ENCODE data around the gene TMPRSS12. TPM values are rescaled to one million over a fixed set of nuclear protein-coding genes. Genes with fewer than 3 reads are reported as not detected.

The TMPRSS12 gene
- total RNA-seq, 1 experiment from 2014 or later: not detected

DNA sequence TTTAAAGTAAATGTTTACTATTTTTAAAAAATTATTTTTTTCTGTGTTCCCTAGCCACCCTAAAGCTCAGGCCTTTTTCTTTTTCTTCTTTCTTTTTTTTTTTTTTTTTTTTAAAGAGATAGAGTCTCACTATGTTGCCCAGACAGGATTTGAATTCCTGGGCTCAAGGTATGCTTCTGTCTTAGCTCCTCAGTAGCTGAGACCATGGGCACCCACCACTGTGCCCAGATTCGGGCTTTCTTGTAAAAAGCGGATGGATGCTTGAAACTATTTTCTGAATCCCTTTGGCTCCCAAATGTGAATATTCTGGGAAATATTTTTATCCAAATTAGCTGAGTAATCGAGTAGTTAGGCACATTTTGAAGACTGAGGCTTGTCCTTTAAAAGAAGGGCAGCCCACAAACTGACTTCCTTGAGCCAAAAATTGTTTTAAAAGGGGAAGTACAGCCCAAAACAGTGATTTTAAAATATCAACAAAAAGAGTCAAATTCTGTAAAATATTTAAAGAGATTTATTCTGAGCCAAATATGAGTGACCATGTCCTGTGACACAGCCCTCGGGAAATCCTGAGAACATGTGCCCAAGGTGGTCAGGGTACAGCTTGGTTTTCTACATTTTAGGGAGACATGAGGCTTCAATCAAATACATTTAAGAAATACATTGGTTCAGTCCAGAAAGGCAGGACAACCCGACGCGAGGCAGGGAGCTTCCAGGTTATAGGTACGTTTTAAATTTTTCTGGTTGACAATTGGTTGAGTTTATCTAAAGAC is 80.8 kb downstream of the TMPRSS12 start:
- peak; percentile 21 for DNase-seq (ENCODE audit: unreplicated experiment)
- Mint-ChIP-seq H3K27me3 (ENCODE audit: insufficient read depth, unreplicated experiment) (no peaks in the 10 kb centered on the region), H3K27ac (ENCODE audit: low read depth, unreplicated experiment) (peak overlapping the region; percentile 93), H3K4me1 (ENCODE audit: insufficient read depth, unreplicated experiment) (peaks cover 29% of the 10 kb centered on the region), H3K36me3 (ENCODE audit: insufficient read depth, unreplicated experiment) (peaks cover 6% of the 10 kb centered on the region), H3K9me3 (ENCODE audit: unreplicated experiment) (no peaks in the 10 kb centered on the region), H3K4me3 (ENCODE audit: unreplicated experiment) (peak overlapping the region; percentile 96)
- TF ChIP-seq, protein P1, sequence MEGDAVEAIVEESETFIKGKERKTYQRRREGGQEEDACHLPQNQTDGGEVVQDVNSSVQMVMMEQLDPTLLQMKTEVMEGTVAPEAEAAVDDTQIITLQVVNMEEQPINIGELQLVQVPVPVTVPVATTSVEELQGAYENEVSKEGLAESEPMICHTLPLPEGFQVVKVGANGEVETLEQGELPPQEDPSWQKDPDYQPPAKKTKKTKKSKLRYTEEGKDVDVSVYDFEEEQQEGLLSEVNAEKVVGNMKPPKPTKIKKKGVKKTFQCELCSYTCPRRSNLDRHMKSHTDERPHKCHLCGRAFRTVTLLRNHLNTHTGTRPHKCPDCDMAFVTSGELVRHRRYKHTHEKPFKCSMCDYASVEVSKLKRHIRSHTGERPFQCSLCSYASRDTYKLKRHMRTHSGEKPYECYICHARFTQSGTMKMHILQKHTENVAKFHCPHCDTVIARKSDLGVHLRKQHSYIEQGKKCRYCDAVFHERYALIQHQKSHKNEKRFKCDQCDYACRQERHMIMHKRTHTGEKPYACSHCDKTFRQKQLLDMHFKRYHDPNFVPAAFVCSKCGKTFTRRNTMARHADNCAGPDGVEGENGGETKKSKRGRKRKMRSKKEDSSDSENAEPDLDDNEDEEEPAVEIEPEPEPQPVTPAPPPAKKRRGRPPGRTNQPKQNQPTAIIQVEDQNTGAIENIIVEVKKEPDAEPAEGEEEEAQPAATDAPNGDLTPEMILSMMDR (IDR thresholded peaks at IDR 0.05; ENCODE audit: unreplicated experiment): no peak
- ChIA-PET CTCF (interaction anchor here (0.5 to 1.1 kb wide), 3 partner anchors 16 to 66 kb away, joined by 4 to 5 read pairs (median 4); no protein-coding TSS in a partner anchor), POLR2A (interaction anchor here (0.6 to 7.4 kb wide), 16 partner anchors 9 to 159 kb away, joined by 3 to 116 read pairs (median 7); partner anchors contain the start of genes ATF1 and SLC11A2)
- intact Hi-C loops (cut with micrococcal nuclease): loop anchor here (5.0 to 10.0 kb wide), 2 partner anchors 99 to 159 kb away; partner anchors contain the start of gene ATF1
- no TSS peak for BruUV-seq (replicated peaks)

DNA sequence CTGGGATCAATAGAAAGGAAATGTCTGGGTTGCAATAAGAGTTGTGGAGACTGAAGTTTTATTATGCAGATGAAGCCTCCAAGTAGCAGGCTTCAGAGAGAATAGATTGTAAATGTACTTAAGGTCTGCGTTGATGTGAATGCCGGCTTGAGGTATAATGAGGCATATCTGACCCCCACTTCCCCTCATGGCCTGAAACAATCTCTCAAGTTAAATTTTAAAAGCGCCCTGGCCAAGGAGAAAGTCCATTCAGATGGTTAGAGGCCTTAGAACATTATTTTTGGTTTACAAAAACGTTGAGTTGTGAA is 81.4 kb downstream of the TMPRSS12 start:
- no peak for DNase-seq (ENCODE audit: unreplicated experiment)
- intact Hi-C loops (cut with micrococcal nuclease): loop anchor here (5.0 to 10.0 kb wide), 2 partner anchors 98 to 159 kb away; partner anchors contain the start of gene ATF1
- H3K27me3 Mint-ChIP-seq (ENCODE audit: insufficient read depth, unreplicated experiment): no peaks in the 10 kb centered on the region
- ChIA-PET POLR2A (interaction anchor here (0.6 to 7.4 kb wide), 18 partner anchors 8 to 272 kb away, joined by 3 to 116 read pairs (median 7); partner anchors contain the start of genes ATF1 and SLC11A2), CTCF (interaction anchor here (1.1 kb wide), 1 partner anchor 63 kb away, joined by 4 read pairs; no protein-coding TSS in a partner anchor)
- TF ChIP-seq, protein P1 (IDR thresholded peaks at IDR 0.05; ENCODE audit: unreplicated experiment): no peak
- peaks cover 6% of the 10 kb centered on the region for H3K36me3 Mint-ChIP-seq (ENCODE audit: insufficient read depth, unreplicated experiment)
- H3K4me3 Mint-ChIP-seq (ENCODE audit: unreplicated experiment): peak overlapping the region; percentile 96
- peaks cover 33% of the 10 kb centered on the region for H3K4me1 Mint-ChIP-seq (ENCODE audit: insufficient read depth, unreplicated experiment)
- H3K9me3 Mint-ChIP-seq (ENCODE audit: unreplicated experiment): no peaks in the 10 kb centered on the region
- no TSS peak for BruUV-seq (replicated peaks)
- H3K27ac Mint-ChIP-seq (ENCODE audit: low read depth, unreplicated experiment): peak overlapping the region; percentile 93

DNA sequence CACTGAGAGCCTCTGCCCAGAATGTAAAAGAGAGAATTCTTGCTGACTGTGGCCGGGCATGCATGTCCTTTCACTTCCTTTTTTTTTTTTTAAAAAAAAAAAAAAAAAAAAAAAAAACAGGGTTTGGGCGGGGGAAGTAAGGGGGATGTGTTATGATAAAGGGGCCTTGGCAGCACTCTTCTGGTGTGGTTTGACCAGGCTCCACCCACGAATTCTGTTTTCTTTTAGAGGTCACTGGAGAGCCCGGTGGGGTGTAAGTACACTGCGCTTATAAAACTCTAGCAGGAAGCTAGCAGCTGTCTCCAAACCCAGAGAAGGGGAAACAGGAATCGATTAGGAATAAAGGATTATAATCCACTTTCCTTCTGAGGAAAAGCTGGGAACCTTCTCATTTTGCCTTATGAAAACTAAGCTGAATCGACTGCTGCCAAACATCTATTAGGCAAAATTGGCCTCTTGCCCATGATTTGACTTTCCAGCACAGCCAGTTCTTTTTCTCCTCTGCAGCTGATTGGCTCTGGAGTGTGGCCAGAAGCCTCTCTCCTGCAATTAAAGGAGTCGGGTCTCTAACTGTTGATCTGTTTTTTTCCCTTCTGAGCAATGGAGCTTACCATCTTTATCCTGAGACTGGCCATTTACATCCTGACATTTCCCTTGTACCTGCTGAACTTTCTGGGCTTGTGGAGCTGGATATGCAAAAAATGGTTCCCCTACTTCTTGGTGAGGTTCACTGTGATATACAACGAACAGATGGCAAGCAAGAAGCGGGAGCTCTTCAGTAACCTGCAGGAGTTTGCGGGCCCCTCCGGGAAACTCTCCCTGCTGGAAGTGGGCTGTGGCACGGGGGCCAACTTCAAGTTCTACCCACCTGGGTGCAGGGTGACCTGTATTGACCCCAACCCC is 82.0 kb downstream of the TMPRSS12 start:
- Mint-ChIP-seq H3K4me1 (ENCODE audit: insufficient read depth, unreplicated experiment) (peaks cover 33% of the 10 kb centered on the region), H3K9me3 (ENCODE audit: unreplicated experiment) (no peaks in the 10 kb centered on the region), H3K27ac (ENCODE audit: low read depth, unreplicated experiment) (peak overlapping the region; percentile 93), H3K36me3 (ENCODE audit: insufficient read depth, unreplicated experiment) (peaks cover 10% of the 10 kb centered on the region), H3K27me3 (ENCODE audit: insufficient read depth, unreplicated experiment) (no peaks in the 10 kb centered on the region), H3K4me3 (ENCODE audit: unreplicated experiment) (peak overlapping the region; percentile 96)
- ChIA-PET CTCF (interaction anchor here (0.5 to 1.8 kb wide), 8 partner anchors 61 to 160 kb away, joined by 3 to 10 read pairs (median 4); partner anchors contain the start of gene ATF1), POLR2A (interaction anchor here (0.6 to 7.4 kb wide), 27 partner anchors 7 to 1145 kb away, joined by 3 to 116 read pairs (median 4); partner anchors contain the start of genes ATF1, ATG101, CSRNP2 and LETMD1)
- DNase-seq (ENCODE audit: unreplicated experiment): peak; percentile 97
- TF ChIP-seq, protein P1 (IDR thresholded peaks at IDR 0.05; ENCODE audit: unreplicated experiment): no peak
- intact Hi-C loops (cut with micrococcal nuclease): loop anchor here (5.0 to 10.0 kb wide), 2 partner anchors 98 to 160 kb away; partner anchors contain the start of gene ATF1
- TSS peak; percentile 69 for BruUV-seq (replicated peaks)
